H1 (cell line): Measurements from ENCODE around the gene PPM1L. TPM values are rescaled to one million over a fixed set of nuclear protein-coding genes. Genes with fewer than 3 reads are reported as not detected.

Experiments
- CTCF ChIA-PET: fragments of 300-600 bp; sonication (Branson Sonifier 250); formaldehyde crosslinking; loops from one replicate; lab custom pipeline; 2021; ENCODE audit not compliant: partially characterized antibody; lab: Charles Lee
- POLR2A ChIA-PET: fragments of 300-600 bp; sonication (Branson Sonifier 250); formaldehyde crosslinking; loops from one replicate; lab custom pipeline; 2021; ENCODE audit warnings: inconsistent platforms; ENCODE audit not compliant: partially characterized antibody; lab: Charles Lee
- DNase-seq, 2 experiments: peaks; one replicate each; pipeline versions ENCODE4 v3.0.0 to v3.0.0-alpha.2; 2010 to 2022; ENCODE audit warnings: low spot score in 2 of 2, low read depth in 1 of 2, mixed read lengths in 1 of 2
- FAIRE-seq: peaks from 2 replicates; lab custom pipeline; 2011; peaks lifted over from hg19 to GRCh38; lab: Jason Lieb, UNC
- H2AFZ ChIP-seq: 2 replicates; pipeline ENCODE4 v1.8.1; 2012; ENCODE audit warnings: low read length, inconsistent platforms
- H2AK5ac ChIP-seq: 2 replicates; pipeline ENCODE4 v1.6.1; 2013; ENCODE audit warnings: low read depth, low read length
- H2BK120ac ChIP-seq: replicated peaks from 2 replicates; pipeline ENCODE3; 2013; ENCODE audit warnings: low read depth, low read length, inconsistent platforms
- H2BK12ac ChIP-seq: 2 replicates; pipeline ENCODE4 v1.6.1; 2013; ENCODE audit warnings: low read depth, low read length
- H2BK15ac ChIP-seq: 2 replicates; pipeline ENCODE4 v1.6.1; 2013; ENCODE audit warnings: low read length
- H2BK20ac ChIP-seq: 2 replicates; pipeline ENCODE4 v1.6.1; 2013; ENCODE audit warnings: low read length
- H2BK5ac ChIP-seq: 2 replicates; pipeline ENCODE4 v1.6.1; 2013; ENCODE audit warnings: low read depth, low read length
- H3K14ac ChIP-seq: 2 replicates; pipeline ENCODE4 v1.6.1; 2013; ENCODE audit warnings: inconsistent platforms; ENCODE audit not compliant: insufficient read length
- H3K18ac ChIP-seq: 2 replicates; pipeline ENCODE4 v1.6.1; 2013; ENCODE audit warnings: low read length; ENCODE audit errors: extremely low read depth
- H3K23ac ChIP-seq: 2 replicates; pipeline ENCODE4 v1.6.1; 2013; ENCODE audit warnings: inconsistent platforms; ENCODE audit not compliant: insufficient read length
- H3K23me2 ChIP-seq: 2 replicates; pipeline ENCODE4 v1.6.1; 2013; ENCODE audit warnings: low read depth, low read length
- H3K27ac ChIP-seq: 2 replicates; pipeline ENCODE4 v1.6.1; 2011; ENCODE audit warnings: low read depth, low read length, inconsistent platforms
- H3K27me3 ChIP-seq, 4 experiments: replicated peaks in 1 of 4; 1 replicate in 1 of 4; 2 replicates in 3 of 4; pipeline versions ENCODE4 v1.6.1 to v1.8.1; 2011 to 2013; ENCODE audit warnings: low read length in 3 of 4, mild to moderate bottlenecking in 3 of 4, inconsistent platforms in 2 of 4, mixed read lengths in 2 of 4, moderate library complexity in 1 of 4; ENCODE audit not compliant: control insufficient read depth in 3 of 4, insufficient read depth in 3 of 4; ENCODE audit errors: extremely low read depth in 1 of 4
- H3K36me3 ChIP-seq, 4 experiments: 2 replicates each; pipeline versions ENCODE4 v1.6.1 to v1.8.1; 2011 to 2013; ENCODE audit warnings: mild to moderate bottlenecking in 4 of 4, low read length in 3 of 4, moderate library complexity in 2 of 4, control low read depth in 1 of 4, inconsistent platforms in 1 of 4; ENCODE audit not compliant: insufficient read depth in 4 of 4, control insufficient read depth in 2 of 4
- H3K4ac ChIP-seq: replicated peaks from 2 replicates; pipeline ENCODE3; 2013; ENCODE audit warnings: low read length, low read depth, mixed read lengths, inconsistent platforms; ENCODE audit not compliant: insufficient read length
- H3K4me1 ChIP-seq, 4 experiments: replicated peaks in 1 of 4; 1 replicate in 1 of 4; 2 replicates in 3 of 4; pipeline versions ENCODE4 v1.6.1 to v1.8.1; 2011 to 2013; ENCODE audit warnings: low read length in 3 of 4, inconsistent platforms in 2 of 4, mixed read lengths in 1 of 4; ENCODE audit not compliant: insufficient read depth in 4 of 4, control insufficient read depth in 3 of 4
- H3K4me2 ChIP-seq, 2 experiments: 2 replicates each; pipeline versions ENCODE4 v1.6.1 to v1.8.1; 2011 to 2013; ENCODE audit warnings: low read depth in 2 of 2, low read length in 2 of 2, control low read depth in 1 of 2, inconsistent platforms in 1 of 2, mild to moderate bottlenecking in 1 of 2; ENCODE audit not compliant: insufficient read depth in 1 of 2
- H3K4me3 ChIP-seq, 4 experiments: fragments of 200-600, 300-600 bp in 1 of 4; sonication (generic), shearing (Covaris generic), sonication (Bioruptor Twin) in 1 of 4; 2 replicates each; pipeline versions ENCODE4 v1.5.1 to v1.8.1; 2011 to 2016; ENCODE audit warnings: low read length in 4 of 4, low read depth in 3 of 4, control low read depth in 2 of 4, inconsistent platforms in 2 of 4, mild to moderate bottlenecking in 2 of 4, mixed read lengths in 1 of 4, moderate library complexity in 1 of 4; ENCODE audit not compliant: insufficient read depth in 2 of 4; ENCODE audit errors: extremely low read depth in 1 of 4
- H3K56ac ChIP-seq: replicated peaks from 2 replicates; pipeline ENCODE3; 2013; ENCODE audit warnings: low read depth, mild to moderate bottlenecking, mixed read lengths, low read length, inconsistent platforms; ENCODE audit not compliant: insufficient read length
- H3K79me1 ChIP-seq: 2 replicates; pipeline ENCODE4 v1.6.1; 2013; ENCODE audit warnings: low read depth, low read length, control low read depth
- H3K79me2 ChIP-seq, 2 experiments: 2 replicates each; pipeline versions ENCODE4 v1.6.1 to v1.8.1; 2012 to 2013; ENCODE audit warnings: low read length in 2 of 2, mild to moderate bottlenecking in 2 of 2, inconsistent platforms in 1 of 2; ENCODE audit not compliant: insufficient read depth in 2 of 2, control insufficient read depth in 1 of 2
- H3K9ac ChIP-seq, 4 experiments: replicated peaks in 1 of 4; 1 replicate in 1 of 4; 2 replicates in 3 of 4; pipeline versions ENCODE4 v1.6.1 to v1.8.1; 2011 to 2013; ENCODE audit warnings: low read depth in 3 of 4, low read length in 3 of 4, control low read depth in 2 of 4, mild to moderate bottlenecking in 2 of 4, moderate library complexity in 2 of 4, inconsistent platforms in 1 of 4; ENCODE audit errors: extremely low read depth in 1 of 4
- H3K9me3 ChIP-seq, 2 experiments: 2 replicates each; pipeline versions ENCODE4 v1.6.1 to v1.8.1; 2012 to 2013; ENCODE audit warnings: mild to moderate bottlenecking in 2 of 2, moderate library complexity in 2 of 2, control low read depth in 1 of 2, inconsistent platforms in 1 of 2, low read depth in 1 of 2, low read length in 1 of 2, mixed read lengths in 1 of 2; ENCODE audit not compliant: insufficient read depth in 2 of 2
- H4K20me1 ChIP-seq, 2 experiments: replicated peaks in 1 of 2; 2 replicates each; pipeline versions ENCODE3 to v1.8.1; 2011 to 2013; ENCODE audit warnings: inconsistent platforms in 2 of 2, low read length in 2 of 2, mild to moderate bottlenecking in 1 of 2; ENCODE audit not compliant: insufficient read depth in 2 of 2, control insufficient read depth in 1 of 2
- H4K5ac ChIP-seq: 2 replicates; pipeline ENCODE4 v1.6.1; 2013; ENCODE audit warnings: low read length, low read depth, mixed read lengths, inconsistent platforms; ENCODE audit not compliant: insufficient read length
- H4K8ac ChIP-seq: 2 replicates; pipeline ENCODE4 v1.8.0; 2013; ENCODE audit warnings: mild to moderate bottlenecking, moderate library complexity, low read length, inconsistent platforms; ENCODE audit not compliant: insufficient read depth; ENCODE audit errors: extremely low read depth
- H4K91ac ChIP-seq: replicated peaks from 2 replicates; pipeline ENCODE3; 2013; ENCODE audit warnings: low read length, mixed read lengths, inconsistent platforms; ENCODE audit not compliant: insufficient read length
- WGBS, 2 experiments: shearing (Covaris generic) in 1 of 2; methylation state at CpG; one replicate each; pipeline versions ENCODE4 v1.1.6 to v1.1.7; 2013 to 2015; ENCODE audit warnings: low lambda C conversion rate in 2 of 2, mixed read lengths in 2 of 2, inconsistent platforms in 1 of 2, low coverage in 1 of 2, missing lambda C conversion rate in 1 of 2; ENCODE audit not compliant: insufficient replicate concordance in 2 of 2, insufficient coverage in 1 of 2, insufficient read length in 1 of 2; ENCODE audit errors: extremely low coverage in 1 of 2, missing lambda C conversion rate in 1 of 2; 5-methylcytosine and 5-hydroxymethylcytosine counted together
- polyA plus RNA-seq, 7 experiments: library from polyadenylated mRNA; depleted of rRNA in 3 of 7; stranded (reverse) in 5 of 7; unstranded in 2 of 7; fragments of >200 nt in 5 of 7; fragments of 200-250 nt in 2 of 7; gene quantifications; 1 replicate in 5 of 7; 2 replicates in 1 of 7; 4 replicates in 1 of 7; pipeline versions ENCODE4 v1.2.1 to v1.2.3, GENCODE V29; 2011 to 2013; ENCODE audit warnings: missing spikeins in 2 of 7, mixed read lengths in 2 of 7
- total RNA-seq: library from RNA; stranded (reverse); fragmentation: NEBNext Ultra II Directional; extraction: Animal tissue kit (Norgen Biotek cat#: 25700); gene quantifications from 2 replicates; pipeline ENCODE4 v1.2.1, GENCODE V29; 2021
- TF ChIP-seq, protein P1 (sequence below): IDR thresholded peaks from 2 replicates; pipeline ENCODE4 v1.6.1; 2011; ENCODE audit warnings: low read length, improper control_type of control experiment

The PPM1L gene
- total and polyA plus RNA-seq, 2 of the 8 experiments (the other 6 are each of a cell fraction or from before 2014, with no cell fraction given) = 2.8 to 18.1 TPM

DNA sequence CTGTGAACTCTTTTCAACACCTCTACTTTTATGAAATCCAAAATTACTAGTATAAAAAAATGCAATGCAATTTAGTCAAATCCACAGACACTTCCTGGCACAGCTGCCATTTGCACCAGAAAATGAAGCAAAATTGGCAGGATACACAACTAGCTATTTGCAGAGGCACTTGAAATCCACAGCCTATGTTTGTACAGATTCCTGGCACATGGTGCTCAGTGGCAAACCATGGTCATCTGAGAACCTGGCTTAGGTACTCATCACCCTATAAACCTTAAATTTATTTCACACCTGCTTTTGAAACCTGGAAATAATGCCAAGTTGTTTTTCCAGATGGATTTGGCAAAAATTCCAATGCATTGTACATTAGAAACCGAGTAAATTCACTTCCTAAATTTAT lies 20.2 kb upstream of the PPM1L start:
- Histone ChIP-seq H2BK120ac (no peak overlapping the region), H3K4me1 (no peaks in the 10 kb centered on the region), H3K36me3 (no peaks in the 10 kb centered on the region), H3K56ac (no peak overlapping the region), H3K79me2 (no peaks in the 10 kb centered on the region), H4K20me1 (no peaks in the 10 kb centered on the region), H3K18ac (no peak overlapping the region), H2AFZ (no peak overlapping the region), H2AK5ac (no peak overlapping the region; the same call in 1 of the 2 replicates), H4K91ac (no peak overlapping the region), H3K4me3 (no peak overlapping the region), H3K27ac (no peak overlapping the region), H3K27me3 (no peaks in the 10 kb centered on the region), H3K9ac (no peak overlapping the region), H2BK15ac (no peak overlapping the region), H3K79me1 (no peaks in the 10 kb centered on the region), H3K4ac (no peak overlapping the region), H3K23me2 (no peaks in the 10 kb centered on the region), H3K9me3 (no peaks in the 10 kb centered on the region), H4K5ac (no peak overlapping the region), H2BK5ac (no peak overlapping the region), H2BK12ac (no peak overlapping the region), H3K4me2 (no peak overlapping the region), H4K8ac (no peak overlapping the region), H3K23ac (no peak overlapping the region), H2BK20ac (no peak overlapping the region), H3K14ac (no peak overlapping the region)
- 100% methylated on average over 1 of the region's 1 CpG; no CpG with 5 or more reads in 1 of the 2 experiments for WGBS, 2 experiments
- FAIRE-seq (no peak), DNase-seq (no peak)
- ChIA-PET POLR2A (no interaction called here), CTCF (interaction anchor here (0.6 to 0.9 kb wide), 2 partner anchors 15 to 602 kb away, joined by 3 to 5 read pairs; no protein-coding TSS in a partner anchor)
- TF ChIP-seq, protein P1, sequence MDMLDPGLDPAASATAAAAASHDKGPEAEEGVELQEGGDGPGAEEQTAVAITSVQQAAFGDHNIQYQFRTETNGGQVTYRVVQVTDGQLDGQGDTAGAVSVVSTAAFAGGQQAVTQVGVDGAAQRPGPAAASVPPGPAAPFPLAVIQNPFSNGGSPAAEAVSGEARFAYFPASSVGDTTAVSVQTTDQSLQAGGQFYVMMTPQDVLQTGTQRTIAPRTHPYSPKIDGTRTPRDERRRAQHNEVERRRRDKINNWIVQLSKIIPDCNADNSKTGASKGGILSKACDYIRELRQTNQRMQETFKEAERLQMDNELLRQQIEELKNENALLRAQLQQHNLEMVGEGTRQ = no peak
